ENCODE measurements around the gene ANKDD1A.

Gene ANKDD1A

GRCh38 chr15:64969401-64969800 is 57.7 kb downstream of the ANKDD1A start:
- peak; percentile 40 for DNase-seq (ENCODE audit: low spot score)

DNA sequence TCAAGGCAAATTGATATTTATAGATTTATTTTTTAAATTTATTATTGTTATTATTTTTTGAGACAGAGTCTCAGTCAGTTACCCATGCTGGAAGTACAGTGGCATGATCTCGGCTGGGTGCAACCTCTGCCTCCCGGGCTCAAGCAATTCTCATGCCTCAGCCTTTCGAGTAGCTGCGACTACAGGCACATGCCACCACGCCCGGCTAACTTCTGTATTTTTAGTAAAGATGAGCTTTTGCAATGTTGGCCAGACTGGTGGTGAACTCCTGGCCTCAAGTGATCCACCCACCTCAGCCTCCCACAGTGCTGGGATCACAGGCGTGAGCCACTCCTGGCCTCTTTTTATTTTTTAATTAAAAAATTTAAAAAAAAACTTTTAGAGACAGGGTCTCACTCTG is 59.0 kb downstream of the ANKDD1A start:
- no peak for DNase-seq (ENCODE audit: low spot score)

DNA sequence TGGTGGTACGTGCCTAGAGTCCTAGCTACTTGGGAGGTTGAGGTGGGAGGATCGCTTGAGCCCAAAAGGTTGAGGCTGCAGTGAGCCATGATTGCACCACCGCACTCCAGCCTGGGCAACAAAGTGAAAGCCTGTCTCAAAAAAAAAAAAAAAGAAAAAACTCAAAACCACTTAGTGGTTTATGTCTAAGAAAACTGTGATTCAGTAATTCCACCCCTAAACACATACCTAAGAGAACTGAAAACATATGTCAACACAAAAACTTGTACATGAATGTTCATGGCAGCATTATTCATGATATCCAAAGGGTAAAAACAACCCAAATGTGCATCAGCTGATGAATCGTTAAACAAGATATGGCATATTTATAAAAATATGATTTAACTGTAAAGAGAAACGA is 63.7 kb downstream of the ANKDD1A start:
- DNase-seq (ENCODE audit: low spot score), result no peak

GRCh38 chr15:64979252-64979710 is 67.6 kb downstream of the ANKDD1A start:
- DNase-seq (ENCODE audit: low spot score), result no peak

- DNase-seq (ENCODE audit: low spot score), result no peak
Observed at GRCh38 chr15:64981812-64982431, 70.2 kb downstream of the ANKDD1A start.

DNA sequence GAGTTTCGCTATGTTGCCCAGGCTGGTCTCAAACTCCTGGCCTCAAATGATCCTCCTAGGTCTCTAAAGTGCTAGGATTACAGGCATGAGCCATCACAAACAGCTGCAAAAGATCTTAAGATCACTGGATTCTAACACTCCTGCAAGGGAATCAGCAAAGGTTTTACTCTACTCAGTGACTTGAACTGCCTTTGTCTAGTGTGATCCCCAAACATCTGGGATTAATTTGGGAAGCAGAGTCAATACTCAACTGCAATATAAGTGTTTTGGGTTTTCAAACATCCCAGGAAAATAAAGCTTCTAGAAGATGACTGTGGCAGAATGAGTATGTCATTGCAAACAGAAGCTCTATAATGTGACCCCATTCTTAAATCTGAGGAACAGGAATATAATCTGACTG is 70.8 kb downstream of the ANKDD1A start:
- no peak for DNase-seq (ENCODE audit: low spot score)

DNA sequence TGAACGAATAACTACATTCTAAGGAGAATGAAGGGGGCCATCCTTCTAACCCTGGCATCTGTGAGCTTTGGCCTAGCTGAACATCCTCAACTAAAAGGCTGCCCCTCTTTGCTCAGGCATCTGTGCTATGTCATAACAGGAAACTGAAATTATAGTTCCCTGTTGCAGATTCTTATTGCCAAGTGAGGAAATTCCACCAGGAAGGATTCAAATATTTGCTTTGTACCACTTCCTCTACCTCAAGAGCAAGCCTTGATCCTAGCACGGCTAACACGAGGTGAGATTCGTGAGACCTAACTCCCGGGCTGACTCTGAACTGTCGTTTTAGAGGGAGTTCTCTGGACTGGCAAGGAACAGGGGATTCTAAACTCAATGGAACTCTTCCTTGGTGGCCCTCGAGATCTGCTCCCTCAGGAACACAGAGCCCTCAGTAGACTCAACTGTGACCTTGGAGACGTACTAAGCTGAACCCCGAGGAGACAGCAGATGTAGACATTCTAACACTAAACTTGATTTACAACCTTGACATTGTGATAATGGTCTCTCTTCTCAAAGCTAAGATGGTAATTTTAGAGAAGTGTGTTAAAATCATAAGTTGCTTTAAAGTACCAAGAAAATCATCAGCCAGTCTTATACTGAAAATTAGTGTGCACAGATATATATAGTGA is 73.8 kb downstream of the ANKDD1A start:
- no peak for DNase-seq (ENCODE audit: low spot score)

GRCh38 chr15:64987136-64987535 is 75.4 kb downstream of the ANKDD1A start:
- DNase-seq (ENCODE audit: low spot score), result no peak

- DNase-seq (ENCODE audit: low spot score), result peak; percentile 88
Observed at GRCh38 chr15:64989416-64990167, 77.9 kb downstream of the ANKDD1A start, which contains the start of gene SPG21. Gene SPG21, minus strand, starts transcription at chr15:64989914. Its CDS starts 6,345 bp downstream, at chr15:64983569.

DNA sequence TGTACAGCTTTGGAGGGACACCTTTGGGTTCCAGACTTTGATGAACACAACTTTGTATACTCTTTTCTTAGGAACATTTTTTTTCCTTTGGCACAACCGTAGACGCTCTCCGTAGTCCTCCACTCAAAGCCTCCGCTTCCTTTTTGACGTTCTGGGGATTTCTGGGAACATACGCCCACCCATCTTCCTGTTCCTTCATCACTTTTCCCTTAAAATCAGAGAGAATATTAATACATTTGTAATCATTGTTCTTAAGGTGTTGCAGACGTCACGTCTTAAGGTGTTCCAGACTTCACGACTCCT is 78.4 kb downstream of the ANKDD1A start:
- DNase-seq (ENCODE audit: low spot score), result no peak

- DNase-seq (ENCODE audit: low spot score), result no peak
Observed at GRCh38 chr15:64991536-64992135, 79.9 kb downstream of the ANKDD1A start.

- no peak for DNase-seq (ENCODE audit: low spot score)
Observed at GRCh38 chr15:64993290-64993689, 81.6 kb downstream of the ANKDD1A start.

DNA sequence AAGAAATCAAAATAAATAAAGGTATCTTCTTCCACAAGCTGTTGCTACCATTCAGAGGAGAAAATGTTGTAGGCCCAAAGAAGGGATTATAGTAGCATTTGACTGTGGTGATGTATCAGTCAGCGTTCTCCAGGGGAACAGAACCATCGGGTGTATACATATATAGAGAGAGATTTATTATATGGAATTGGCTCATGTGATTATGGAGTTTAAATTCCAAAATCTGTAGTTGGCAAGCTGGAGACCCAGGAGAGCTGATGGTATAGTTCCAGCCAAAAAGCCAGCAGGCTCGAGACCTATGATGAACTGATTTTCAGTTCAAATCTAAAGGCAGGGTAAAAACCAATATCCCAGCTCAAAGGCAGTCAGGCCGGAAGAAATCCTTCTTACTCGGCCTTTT is 85.4 kb downstream of the ANKDD1A start:
- no peak for DNase-seq (ENCODE audit: low spot score)

DNA sequence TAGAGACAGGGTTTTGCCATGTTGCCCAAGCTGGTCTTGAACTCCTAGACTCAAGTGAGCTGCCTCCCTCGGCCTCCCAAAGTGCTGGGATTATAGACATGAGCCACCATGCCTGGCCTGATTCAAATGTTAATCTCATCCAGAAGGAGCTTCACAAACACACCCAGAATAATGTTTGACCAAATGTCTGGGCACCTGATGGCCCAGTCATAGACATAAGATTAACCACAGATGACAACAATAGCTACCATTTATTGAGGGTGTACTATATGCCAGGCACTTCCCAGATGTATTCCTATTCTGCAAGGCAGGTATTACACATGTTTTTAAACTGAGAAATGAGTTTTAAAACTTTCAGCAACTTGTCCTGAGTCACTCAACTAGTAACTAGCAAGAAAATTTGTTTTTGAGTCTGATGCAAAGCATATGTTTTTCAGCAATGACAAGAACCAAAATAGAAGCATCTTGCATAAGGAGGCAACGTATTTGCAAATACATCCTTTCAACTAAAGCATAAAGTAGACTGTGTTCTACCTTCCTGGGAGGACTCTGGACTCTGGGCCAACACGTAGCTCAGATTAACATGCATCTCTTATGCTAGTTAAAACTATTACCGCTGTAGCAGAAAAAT is 86.2 kb downstream of the ANKDD1A start:
- DNase-seq (ENCODE audit: low spot score), result no peak

DNA sequence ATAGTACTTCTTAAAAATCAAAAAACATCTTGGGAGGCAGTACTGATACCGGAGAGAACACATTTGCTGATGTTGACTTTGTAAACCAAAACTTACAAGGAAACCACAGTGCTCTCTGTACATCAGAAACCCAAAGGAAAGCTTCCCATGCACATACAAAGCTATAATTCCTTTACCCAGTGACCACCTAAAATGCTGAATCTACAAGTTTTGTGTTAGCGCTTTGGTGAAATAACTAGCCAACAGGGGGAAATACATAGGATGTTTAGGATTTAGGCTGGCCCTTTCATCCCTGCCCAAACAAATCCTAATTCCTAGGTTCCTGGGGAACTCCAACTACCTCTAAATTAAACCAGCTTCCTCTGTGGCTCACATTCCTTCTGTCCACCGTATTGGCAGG is 93.3 kb downstream of the ANKDD1A start:
- no peak for DNase-seq (ENCODE audit: low spot score)

DNA sequence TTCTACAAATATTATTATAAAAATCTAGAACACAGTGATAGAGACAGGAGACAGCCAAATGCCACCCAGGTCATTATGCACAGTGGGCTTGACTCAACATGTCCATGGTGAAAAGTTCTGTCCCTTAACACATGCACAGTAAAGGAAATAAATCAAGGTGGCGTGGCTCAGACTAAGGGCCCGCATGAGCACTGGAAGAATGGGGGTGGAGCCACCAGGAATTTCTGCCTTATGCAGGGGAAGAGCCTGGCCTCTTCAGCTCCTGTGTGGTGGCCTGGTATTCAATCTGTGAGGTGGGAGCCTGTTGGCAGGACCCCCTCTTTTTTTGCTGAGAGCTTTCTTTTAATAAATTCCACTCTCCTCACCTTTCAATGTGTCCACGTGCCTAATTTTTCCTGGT is 95.2 kb downstream of the ANKDD1A start:
- no peak for DNase-seq (ENCODE audit: low spot score)

All from cerebellar cortex (tissue), 1 donor.